GM21529 (cell line): ENCODE results near the gene IST1.
"Not testable (repeated sequence)": the region's sequence is repeated elsewhere in the genome, so short reads cannot be mapped to it uniquely, and the experiment has no call there.

ENCODE experiments used
- ATAC-seq: cut with Tn5 transposase; IDR thresholded peaks from one replicate; pipeline ENCODE4 v1.9.1; 2021; ENCODE audit not compliant: unreplicated experiment

IST1 gene

GRCh38 chr16:71894921-71895678 is at the start of gene IST1:
Gene IST1, plus strand, starts transcription at chr16:71895531. Its CDS starts 20,110 bp downstream, at chr16:71915641.
- peak; percentile 84 for ATAC-seq

GRCh38 chr16:71845639-71846430 is 49.5 kb upstream of the IST1 start, which contains the start of gene ATXN1L:
Gene ATXN1L, plus strand, starts transcription at chr16:71845976. Its CDS starts 3,765 bp downstream, at chr16:71849741.
- peak; percentile 64 for ATAC-seq

GRCh38 chr16:71846431-71846830 is 48.9 kb upstream of the IST1 start:
- ATAC-seq, result no peak

- no peak for ATAC-seq
Observed at GRCh38 chr16:71847096-71847495, 48.2 kb upstream of the IST1 start.

GRCh38 chr16:71848622-71849021 is 46.7 kb upstream of the IST1 start:
- ATAC-seq, result no peak

GRCh38 chr16:71851746-71852145 is 43.6 kb upstream of the IST1 start:
- no peak for ATAC-seq

- no peak for ATAC-seq
Observed at GRCh38 chr16:71852158-71852557, 43.2 kb upstream of the IST1 start.

GRCh38 chr16:71852561-71852960 is 42.8 kb upstream of the IST1 start:
- no peak for ATAC-seq

- peak; percentile 74 for ATAC-seq
Observed at GRCh38 chr16:71853413-71853812, 41.9 kb upstream of the IST1 start.

GRCh38 chr16:71854369-71854948 is 40.9 kb upstream of the IST1 start:
- ATAC-seq, result no peak

- no peak for ATAC-seq
Observed at GRCh38 chr16:71855937-71856662, 39.2 kb upstream of the IST1 start.

- no peak for ATAC-seq
Observed at GRCh38 chr16:71859762-71860521, 35.4 kb upstream of the IST1 start.

GRCh38 chr16:71863995-71864394 is 31.3 kb upstream of the IST1 start:
- no peak for ATAC-seq

- ATAC-seq, result no peak
Observed at GRCh38 chr16:71865173-71865863, 30.0 kb upstream of the IST1 start.

GRCh38 chr16:71867175-71867574 is 28.2 kb upstream of the IST1 start:
- not testable (repeated sequence) for ATAC-seq

GRCh38 chr16:71867939-71868338 is 27.4 kb upstream of the IST1 start:
- ATAC-seq, result no peak

- ATAC-seq, result no peak
Observed at GRCh38 chr16:71869089-71869488, 26.2 kb upstream of the IST1 start.

- ATAC-seq, result no peak
Observed at GRCh38 chr16:71870818-71871217, 24.5 kb upstream of the IST1 start.

- ATAC-seq, result no peak
Observed at GRCh38 chr16:71873199-71873598, 22.1 kb upstream of the IST1 start.

GRCh38 chr16:71878911-71879310 is 16.4 kb upstream of the IST1 start:
- ATAC-seq, result no peak
